Activated CD4-positive, alpha-beta T cell treated with anti-CD3 and anti-CD28 coated beads, Interleukin-2, amount 50 U/mL, for 4 hours (primary cell): Measurements from ENCODE around the gene MAGEA9B.
"Not testable (repeated sequence)": the region's sequence is repeated elsewhere in the genome, so short reads cannot be mapped to it uniquely, and the experiment has no call there.

Experiments
- DNase-seq, 2 experiments: peaks; one replicate each; pipeline ENCODE4 v3.0.0-alpha.2; 2020

The MAGEA9B gene

DNA sequence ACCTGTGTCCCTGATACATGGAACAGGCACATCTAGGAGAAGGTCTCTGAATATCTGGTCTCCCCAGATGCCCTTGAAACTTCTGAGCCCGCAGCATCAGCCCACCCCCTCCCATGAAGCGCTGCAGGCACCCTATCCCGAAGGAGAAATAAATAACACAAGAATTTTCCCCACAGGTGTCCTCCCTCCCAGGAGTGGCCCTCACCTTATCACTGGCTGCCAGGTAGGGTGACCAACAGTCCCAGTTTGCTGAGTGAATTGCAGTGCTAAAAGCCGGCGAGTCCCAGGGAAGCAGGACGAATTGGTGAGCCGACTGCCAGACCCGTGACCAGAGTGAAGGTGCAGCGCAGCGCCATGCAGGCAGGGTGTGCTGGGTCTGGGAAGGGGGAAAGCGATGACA lies 53.3 kb downstream of the MAGEA9B start:
- DNase-seq, result not testable (repeated sequence)

DNA sequence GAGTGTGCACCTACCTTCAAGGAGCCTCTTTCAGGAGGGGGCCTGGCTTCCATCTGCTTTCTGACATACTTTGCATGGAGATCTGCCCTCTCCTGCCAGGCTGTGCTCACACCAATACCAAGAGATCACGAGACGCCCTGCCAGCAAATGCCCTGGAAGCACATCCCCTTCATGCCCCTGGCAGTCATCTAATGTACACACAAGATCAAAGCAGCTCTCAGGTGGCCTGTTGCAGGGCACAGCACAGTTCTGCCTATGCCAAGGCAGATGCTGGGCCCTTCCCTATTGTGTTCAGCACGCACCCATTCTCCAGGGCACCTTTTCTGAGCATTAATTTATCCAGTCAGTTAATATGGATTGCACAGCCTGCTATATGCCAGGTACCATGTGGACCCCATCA lies 54.4 kb downstream of the MAGEA9B start:
- DNase-seq, result not testable (repeated sequence)
